A549 (cell line): Measurements from ENCODE around the gene RAD50. TPM values are rescaled to one million over a fixed set of nuclear protein-coding genes. Genes with fewer than 3 reads are reported as not detected.

Experiments
- ATAC-seq, 2 experiments: fragments of 200-7000 bp in 1 of 2; fragments of >200 bp in 1 of 2; cut with Nextera tagmentation in 1 of 2; cut with Tn5 transposase in 1 of 2; 3 replicates each; pipeline versions ENCODE4 v1.8.0 to v1.9.1; 2018 to 2020; ENCODE audit warnings: mild to moderate bottlenecking in 1 of 2, moderate library complexity in 1 of 2
- CTCF ChIA-PET: fragments of 300-600 bp; sonication (Branson Sonifier 250); formaldehyde crosslinking; extraction: SDS; loops from one replicate; lab custom pipeline; 2021; ENCODE audit warnings: antibody characterized with exemption, inconsistent platforms; lab: Yijun Ruan, JAX
- POLR2A ChIA-PET: fragments of 350-600 bp; formaldehyde crosslinking; extraction: SDS; loops from one replicate; lab custom pipeline; 2021; ENCODE audit warnings: antibody characterized with exemption, inconsistent platforms; lab: Yijun Ruan, JAX
- DNase-seq, 2 experiments: peaks; one replicate each; pipeline versions ENCODE4 v3.0.0 to v3.0.0-alpha.2; 2011 to 2016; ENCODE audit warnings: low read depth in 1 of 2, low spot score in 1 of 2
- FAIRE-seq: peaks from 2 replicates; lab custom pipeline; 2011; peaks lifted over from hg19 to GRCh38; lab: Jason Lieb, UNC
- H3K27ac ChIP-seq, 2 experiments: fragments of >200 bp; sonication (Bioruptor Twin); formaldehyde crosslinking; 3 replicates each; pipeline ENCODE4 v1.5.1; 2016 to 2017
- H3K4me1 ChIP-seq: fragments of >200 bp; sonication (Bioruptor Twin); formaldehyde crosslinking; 3 replicates; pipeline ENCODE4 v1.6.1; 2016
- H3K4me2 ChIP-seq: fragments of >200 bp; sonication (Bioruptor Twin); formaldehyde crosslinking; 3 replicates; pipeline ENCODE4 v1.6.1; 2016
- H3K4me3 ChIP-seq: fragments of >200 bp; sonication (Bioruptor Twin); formaldehyde crosslinking; 3 replicates; pipeline ENCODE4 v1.5.1; 2016
- H3K9me3 ChIP-seq: fragments of >200 bp; sonication (Bioruptor Twin); formaldehyde crosslinking; 3 replicates; pipeline ENCODE4 v1.6.1; 2016
- BHLHE40 ChIP-seq: IDR thresholded peaks from 2 replicates; pipeline ENCODE4 v1.6.1; 2012; ENCODE audit warnings: low read depth, low read length, inconsistent platforms
- CBX8 ChIP-seq: fragments of 200-600 bp; sonication (generic); IDR thresholded peaks from 2 replicates; pipeline ENCODE4 v1.6.1; 2016
- E2F6 ChIP-seq: IDR thresholded peaks from 2 replicates; pipeline ENCODE4 v1.6.1; 2012; ENCODE audit warnings: low read depth, borderline replicate concordance
- EP300 ChIP-seq, 2 experiments: fragments of >200 bp; sonication (Bioruptor Twin); formaldehyde crosslinking; IDR thresholded peaks; 2 replicates in 1 of 2; 3 replicates in 1 of 2; pipeline ENCODE4 v1.6.1; 2016 to 2017
- FOSB ChIP-seq: fragments of 250-450 bp; sonication (Bioruptor Pico); IDR thresholded peaks from 2 replicates; pipeline ENCODE4 v1.5.0; 2020; ENCODE audit warnings: mild to moderate bottlenecking, moderate library complexity
- FOXS1 ChIP-seq: fragments of 250-450 bp; sonication (Bioruptor Pico); IDR thresholded peaks from 2 replicates; pipeline ENCODE4 v1.5.0; 2020; ENCODE audit warnings: mild to moderate bottlenecking, moderate library complexity
- HOXB13 ChIP-seq: fragments of 250-450 bp; sonication (Bioruptor Pico); IDR thresholded peaks from 2 replicates; pipeline ENCODE4 v1.5.0; 2020; ENCODE audit warnings: low read depth, mild to moderate bottlenecking, moderate library complexity
- MAFK ChIP-seq: fragments of 450-650 bp; IDR thresholded peaks from 2 replicates; pipeline ENCODE4 v1.6.1; 2014; ENCODE audit not compliant: partially characterized antibody
- REST ChIP-seq: fragments of 200-600 bp; sonication (generic); IDR thresholded peaks from 2 replicates; pipeline ENCODE4 v1.6.1; 2016; ENCODE audit warnings: antibody characterized with exemption, mild to moderate bottlenecking, moderate library complexity
- ZC3H11A ChIP-seq: fragments of 450-650 bp; IDR thresholded peaks from 2 replicates; pipeline ENCODE4 v1.6.1; 2014; ENCODE audit warnings: antibody characterized with exemption, mild to moderate bottlenecking
- ZFP36 ChIP-seq: fragments of 450-650 bp; IDR thresholded peaks from 2 replicates; pipeline ENCODE4 v1.6.1; 2014; ENCODE audit warnings: borderline replicate concordance; ENCODE audit not compliant: partially characterized antibody
- ZSCAN20 ChIP-seq: fragments of 250-450 bp; sonication (Bioruptor Pico); IDR thresholded peaks from 2 replicates; pipeline ENCODE4 v1.8.0; 2022; ENCODE audit warnings: mild to moderate bottlenecking, moderate library complexity
- WGBS: methylation state at CpG from one replicate; pipeline ENCODE4 v1.1.6; 2017; ENCODE audit errors: missing lambda C conversion rate; 5-methylcytosine and 5-hydroxymethylcytosine counted together
- polyA plus RNA-seq, 4 experiments: library from polyadenylated mRNA; depleted of rRNA in 3 of 4; stranded (reverse); fragments of >200 nt; fragmentation: RNase III in 1 of 4; extraction: RNeasy Plus Mini Kit Qiagen cat#74134 plus additional on column Dnase treatment in 1 of 4; gene quantifications; 2 replicates in 3 of 4; 3 replicates in 1 of 4; pipeline ENCODE4 v1.2.3, GENCODE V29; 2011 to 2017
- TF ChIP-seq, protein P1 (sequence below): fragments of 250-450 bp; sonication (Bioruptor Pico); IDR thresholded peaks from 2 replicates; pipeline ENCODE4 v1.5.0; 2021; ENCODE audit warnings: mild to moderate bottlenecking, moderate library complexity, borderline replicate concordance
- TF ChIP-seq, protein P2 (sequence below): IDR thresholded peaks from 2 replicates; pipeline ENCODE4 v1.6.1; 2012

RAD50 gene
- polyA plus RNA-seq, 2 of the 4 experiments (the other 2 are of a cell fraction): 39.6 to 81.5 TPM

DNA sequence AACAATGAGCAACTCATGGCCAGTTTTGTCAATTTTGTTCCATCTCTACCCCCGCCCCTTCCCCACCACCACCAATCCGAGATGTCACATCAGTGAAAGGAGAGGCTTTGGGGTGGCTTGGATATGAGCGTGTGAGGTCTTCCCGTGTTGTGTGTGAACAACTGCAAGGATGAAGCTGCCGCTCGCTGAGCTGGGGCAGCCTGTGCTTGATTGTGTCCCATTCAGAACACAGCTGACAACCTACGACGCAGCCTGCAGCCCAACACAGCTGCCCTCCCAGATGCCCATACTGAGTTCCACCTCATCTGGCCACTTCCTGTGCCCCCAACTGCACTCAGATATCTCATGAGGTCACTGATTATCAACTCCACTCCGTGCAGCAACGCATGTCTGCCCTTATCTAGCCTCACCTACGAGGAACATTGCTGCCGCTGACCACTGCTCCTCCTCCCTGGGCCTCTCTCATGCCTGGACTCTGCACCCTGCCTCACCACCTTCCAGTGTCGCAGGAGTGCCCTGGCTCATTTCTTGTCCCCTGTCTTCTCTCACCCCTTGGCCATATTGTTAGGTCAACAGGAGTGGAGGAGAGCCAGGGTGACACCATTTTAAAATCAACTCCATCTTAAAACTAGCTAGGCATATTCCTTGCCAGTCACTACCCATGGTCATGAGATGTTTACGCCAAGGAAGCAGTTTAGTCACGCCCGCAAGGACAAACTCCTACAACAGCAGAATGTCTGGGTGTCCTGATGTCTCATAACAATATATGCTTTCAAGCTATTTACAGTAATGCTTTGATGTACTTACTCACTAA is 109.7 kb downstream of the RAD50 start:
- no peak for TF ChIP-seq REST
- TF ChIP-seq, protein P1, sequence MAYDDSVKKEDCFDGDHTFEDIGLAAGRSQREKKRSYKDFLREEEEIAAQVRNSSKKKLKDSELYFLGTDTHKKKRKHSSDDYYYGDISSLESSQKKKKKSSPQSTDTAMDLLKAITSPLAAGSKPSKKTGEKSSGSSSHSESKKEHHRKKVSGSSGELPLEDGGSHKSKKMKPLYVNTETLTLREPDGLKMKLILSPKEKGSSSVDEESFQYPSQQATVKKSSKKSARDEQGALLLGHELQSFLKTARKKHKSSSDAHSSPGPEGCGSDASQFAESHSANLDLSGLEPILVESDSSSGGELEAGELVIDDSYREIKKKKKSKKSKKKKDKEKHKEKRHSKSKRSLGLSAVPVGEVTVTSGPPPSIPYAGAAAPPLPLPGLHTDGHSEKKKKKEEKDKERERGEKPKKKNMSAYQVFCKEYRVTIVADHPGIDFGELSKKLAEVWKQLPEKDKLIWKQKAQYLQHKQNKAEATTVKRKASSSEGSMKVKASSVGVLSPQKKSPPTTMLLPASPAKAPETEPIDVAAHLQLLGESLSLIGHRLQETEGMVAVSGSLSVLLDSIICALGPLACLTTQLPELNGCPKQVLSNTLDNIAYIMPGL (CRISPR knock-in tag): no peak
- ATAC-seq: no peak
- H3K27ac ChIP-seq: no peak overlapping the region
- H3K4me2 ChIP-seq: no peak overlapping the region
- WGBS: 80% methylated on average over 16 of the region's 16 CpGs
- DNase-seq: no peak
- no peaks in the 10 kb centered on the region for H3K4me1 ChIP-seq
- H3K4me3 ChIP-seq: no peak overlapping the region
- POLR2A ChIA-PET: no interaction called here
- no peaks in the 10 kb centered on the region for H3K9me3 ChIP-seq
- CTCF ChIA-PET: interaction anchor here (1.1 to 1.3 kb wide), 3 partner anchors 11 to 154 kb away, joined by 3 read pairs; no protein-coding TSS in a partner anchor
- FAIRE-seq: no peak

- ChIA-PET CTCF (interaction anchor here (1.1 to 1.3 kb wide), 4 partner anchors 9 to 153 kb away, joined by 3 read pairs; no protein-coding TSS in a partner anchor), POLR2A (no interaction called here)
- H3K4me3 ChIP-seq: no peak overlapping the region
- H3K4me2 ChIP-seq: no peak overlapping the region
- FAIRE-seq: no peak
- no peak for DNase-seq
- H3K9me3 ChIP-seq: no peaks in the 10 kb centered on the region
- ATAC-seq: no peak
- 74% methylated on average over 10 of the region's 10 CpGs for WGBS
- TF ChIP-seq MAFK: no peak
- no peak for TF ChIP-seq FOXS1 (CRISPR knock-in tag)
- no peak for TF ChIP-seq FOSB
- TF ChIP-seq HOXB13: no peak
- no peak for TF ChIP-seq ZSCAN20 (CRISPR knock-in tag)
- TF ChIP-seq ZFP36: no peak
- TF ChIP-seq CBX8: no peak
- no peak for TF ChIP-seq E2F6
- no peak for TF ChIP-seq BHLHE40
- TF ChIP-seq, protein P2, sequence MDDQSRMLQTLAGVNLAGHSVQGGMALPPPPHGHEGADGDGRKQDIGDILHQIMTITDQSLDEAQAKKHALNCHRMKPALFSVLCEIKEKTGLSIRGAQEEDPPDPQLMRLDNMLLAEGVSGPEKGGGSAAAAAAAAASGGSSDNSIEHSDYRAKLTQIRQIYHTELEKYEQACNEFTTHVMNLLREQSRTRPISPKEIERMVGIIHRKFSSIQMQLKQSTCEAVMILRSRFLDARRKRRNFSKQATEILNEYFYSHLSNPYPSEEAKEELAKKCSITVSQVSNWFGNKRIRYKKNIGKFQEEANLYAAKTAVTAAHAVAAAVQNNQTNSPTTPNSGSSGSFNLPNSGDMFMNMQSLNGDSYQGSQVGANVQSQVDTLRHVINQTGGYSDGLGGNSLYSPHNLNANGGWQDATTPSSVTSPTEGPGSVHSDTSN: no peak
- TF ChIP-seq REST: no peak
- TF ChIP-seq EP300 (IDR thresholded peaks at IDR 0.05): no peak
- no peak for TF ChIP-seq ZC3H11A
- no peak overlapping the region for H3K27ac ChIP-seq
- no peaks in the 10 kb centered on the region for H3K4me1 ChIP-seq
Measured at GRCh38 chr5:132667309-132667708, 110.5 kb downstream of the RAD50 start.
